Measurements from ENCODE around the gene ICAM5. TPM values are rescaled to one million over a fixed set of nuclear protein-coding genes. Genes with fewer than 3 reads are reported as not detected.
A peak's percentile ranks its signal among the peaks of the same experiment; 100 is the strongest.

Gene ICAM5
- total RNA-seq, 1 experiment from 2014 or later, result 19.2 TPM

GRCh38 chr19:10291554-10292205 is 1.9 kb downstream of the ICAM5 start:
- BruUV-seq (replicated peaks), result no TSS peak
- no peak for TF ChIP-seq EZH2 (IDR thresholded peaks at IDR 0.05; ENCODE audit: low read depth)
- no peak for TF ChIP-seq CTCF (conservative IDR thresholded peaks at IDR 0.05)
- Histone ChIP-seq H3K27ac (no peak overlapping the region), H3K79me2 (ENCODE audit: low read depth) (no peaks in the 10 kb centered on the region), H3K4me3 (peak overlapping the region; percentile 78), H4K20me1 (ENCODE audit: insufficient read depth) (no peaks in the 10 kb centered on the region), H3K36me3 (ENCODE audit: low read depth) (no peaks in the 10 kb centered on the region), H3K9me3 (ENCODE audit: insufficient read depth, low read depth) (no peaks in the 10 kb centered on the region), H3K4me1 (replicated peaks; ENCODE audit: insufficient read depth) (peaks cover 17% of the 10 kb centered on the region), H3K27me3 (ENCODE audit: insufficient read depth, low read depth) (no peaks in the 10 kb centered on the region), H3K4me2 (peak overlapping the region; percentile 97), H2AFZ (peak overlapping the region; percentile 89), H3F3A (ENCODE audit: insufficient read depth, low read depth) (peaks cover 8% of the 10 kb centered on the region; the same call in 1 of the 2 replicates), H3K9me2 (ENCODE audit: insufficient read depth) (no peaks in the 10 kb centered on the region)
- DNase-seq, result no peak
- CTCF ChIA-PET, result interaction anchor here (0.8 kb wide), 1 partner anchor 89 kb away, joined by 4 read pairs; the partner anchor contains the start of gene TYK2
- POLR2A ChIA-PET (ENCODE audit: unreplicated experiment), result interaction anchor here (0.6 to 0.7 kb wide), 4 partner anchors 23 to 391 kb away, joined by 4 to 10 read pairs (median 6); partner anchors contain the start of gene RAVER1
- intact Hi-C loops (cut with micrococcal nuclease; ENCODE audit: unreplicated experiment), result no loop called here

- Histone ChIP-seq H3K36me3 (ENCODE audit: low read depth) (no peaks in the 10 kb centered on the region), H2AFZ (no peak overlapping the region), H3K79me2 (ENCODE audit: low read depth) (no peaks in the 10 kb centered on the region), H4K20me1 (ENCODE audit: insufficient read depth) (no peaks in the 10 kb centered on the region), H3K27ac (no peak overlapping the region), H3K4me2 (peak overlapping the region; percentile 97), H3K27me3 (ENCODE audit: insufficient read depth, low read depth) (no peaks in the 10 kb centered on the region), H3K9me2 (ENCODE audit: insufficient read depth) (no peaks in the 10 kb centered on the region), H3F3A (ENCODE audit: insufficient read depth, low read depth) (peaks cover 7% of the 10 kb centered on the region; the same call in 1 of the 2 replicates), H3K4me1 (replicated peaks; ENCODE audit: insufficient read depth) (peaks cover 17% of the 10 kb centered on the region), H3K9me3 (ENCODE audit: insufficient read depth, low read depth) (no peaks in the 10 kb centered on the region), H3K4me3 (peak overlapping the region; percentile 78; the same call in 1 of the 2 replicates)
- peak in 1 of 2 experiments; percentile 50 for DNase-seq
- no TSS peak for BruUV-seq (replicated peaks)
- TF ChIP-seq EZH2 (IDR thresholded peaks at IDR 0.05; ENCODE audit: low read depth) (no peak), CTCF (conservative IDR thresholded peaks at IDR 0.05) (no peak)
- ChIA-PET POLR2A (ENCODE audit: unreplicated experiment) (no interaction called here), CTCF (no interaction called here)
- intact Hi-C loops (cut with micrococcal nuclease; ENCODE audit: unreplicated experiment), result no loop called here
Observed at GRCh38 chr19:10292206-10292788, 2.5 kb downstream of the ICAM5 start.

- Histone ChIP-seq H3F3A (ENCODE audit: insufficient read depth, low read depth) (peaks cover 7% of the 10 kb centered on the region; the same call in 1 of the 2 replicates), H3K9me3 (ENCODE audit: insufficient read depth, low read depth) (no peaks in the 10 kb centered on the region), H3K9me2 (ENCODE audit: insufficient read depth) (no peaks in the 10 kb centered on the region), H3K4me3 (no peak overlapping the region), H3K4me2 (no peak overlapping the region), H2AFZ (no peak overlapping the region), H3K27ac (no peak overlapping the region), H3K4me1 (replicated peaks; ENCODE audit: insufficient read depth) (peaks cover 17% of the 10 kb centered on the region), H3K27me3 (ENCODE audit: insufficient read depth, low read depth) (no peaks in the 10 kb centered on the region), H3K79me2 (ENCODE audit: low read depth) (no peaks in the 10 kb centered on the region), H4K20me1 (ENCODE audit: insufficient read depth) (no peaks in the 10 kb centered on the region), H3K36me3 (ENCODE audit: low read depth) (no peaks in the 10 kb centered on the region)
- BruUV-seq (replicated peaks), result no TSS peak
- ChIA-PET CTCF (no interaction called here), POLR2A (ENCODE audit: unreplicated experiment) (no interaction called here)
- DNase-seq, result no peak
- no peak for TF ChIP-seq CTCF (conservative IDR thresholded peaks at IDR 0.05)
- intact Hi-C loops (cut with micrococcal nuclease; ENCODE audit: unreplicated experiment), result no loop called here
Observed at GRCh38 chr19:10292789-10293636, 3.3 kb downstream of the ICAM5 start.

Measured in PC-9 (cell line).